K562 (cell line): ENCODE results near the gene CACNB1. TPM values are rescaled to one million over a fixed set of nuclear protein-coding genes. Genes with fewer than 3 reads are reported as not detected.

ENCODE experiments used
- ATAC-seq: fragments of 200-7000 bp; cut with Tn5 transposase; 3 replicates; pipeline ENCODE4 v1.9.1; 2020; ENCODE audit warnings: moderate library complexity
- BruUV-seq: library from RNA; stranded (reverse); fragments of 400-500 nt; replicated peaks from 2 replicates; lab custom pipeline; 2021; lab: Mats Ljungman, UMichigan
- CTCF ChIA-PET: fragments of 300-600 bp; formaldehyde crosslinking; extraction: SDS; loops from one replicate; lab custom pipeline; 2021; ENCODE audit warnings: low intra/inter-chr PET ratio; lab: Yijun Ruan, JAX
- POLR2A ChIA-PET: fragments of 300-600, 350-650 bp; sonication (Branson Sonifier 250); formaldehyde crosslinking; extraction: SDS; loops from one replicate; lab custom pipeline; 2021; ENCODE audit warnings: antibody characterized with exemption, inconsistent platforms; lab: Yijun Ruan, JAX
- DNase-seq, 4 experiments: peaks; one replicate each; pipeline versions ENCODE4 v3.0.0 to v3.0.0-alpha.2; 2011 to 2018; ENCODE audit warnings: low spot score in 3 of 4, mixed read lengths in 3 of 4; ENCODE audit errors: extremely low read depth in 1 of 4
- FAIRE-seq: peaks from 2 replicates; lab custom pipeline; 2011; peaks lifted over from hg19 to GRCh38; lab: Jason Lieb, UNC
- H2AFZ ChIP-seq: 2 replicates; pipeline ENCODE4 v1.6.0; 2011; ENCODE audit warnings: low read depth, low read length, control low read depth, inconsistent platforms
- H3K27ac ChIP-seq: fragments of 200-600 bp; 3 replicates; pipeline ENCODE4 v1.8.0; 2011; ENCODE audit warnings: low read depth, mild to moderate bottlenecking, control low read depth, inconsistent platforms, low read length, moderate library complexity, mixed read lengths; ENCODE audit errors: extremely low read depth
- H3K27me3 ChIP-seq, 2 experiments: fragments of 300-600 bp in 1 of 2; 2 replicates in 1 of 2; 3 replicates in 1 of 2; pipeline versions ENCODE4 v1.6.0 to v1.8.0; 2011; ENCODE audit warnings: inconsistent platforms in 2 of 2, low read length in 2 of 2, mild to moderate bottlenecking in 1 of 2, mixed read lengths in 1 of 2, moderate library complexity in 1 of 2; ENCODE audit not compliant: control insufficient read depth in 2 of 2, insufficient read depth in 2 of 2
- H3K36me3 ChIP-seq: fragments of 300-600 bp; 3 replicates; pipeline ENCODE4 v1.8.0; 2011; ENCODE audit warnings: mild to moderate bottlenecking, low read length, inconsistent platforms; ENCODE audit not compliant: control insufficient read depth, insufficient read depth
- H3K4me1 ChIP-seq, 2 experiments: fragments of 200-600 bp in 1 of 2; replicated peaks in 1 of 2; 2 replicates in 1 of 2; 3 replicates in 1 of 2; pipeline versions ENCODE4 v1.5.1 to v1.8.0; 2011; ENCODE audit warnings: inconsistent platforms in 2 of 2, low read length in 2 of 2, mild to moderate bottlenecking in 1 of 2, mixed read lengths in 1 of 2, moderate library complexity in 1 of 2; ENCODE audit not compliant: control insufficient read depth in 2 of 2, insufficient read depth in 2 of 2
- H3K4me2 ChIP-seq: 2 replicates; pipeline ENCODE4 v1.6.1; 2011; ENCODE audit warnings: low read length, control low read depth, inconsistent platforms, mixed read lengths; ENCODE audit not compliant: insufficient read depth
- H3K4me3 ChIP-seq: fragments of 200-600 bp; sonication (generic), shearing (Covaris generic); 2 replicates; pipeline ENCODE4 v1.5.1; 2016; ENCODE audit warnings: control low read depth, inconsistent platforms
- H3K79me2 ChIP-seq: fragments of 200-600 bp; 3 replicates; pipeline ENCODE4 v1.8.0; 2011; ENCODE audit warnings: low read length, inconsistent platforms; ENCODE audit not compliant: control insufficient read depth, insufficient read depth
- H3K9ac ChIP-seq, 2 experiments: 2 replicates each; pipeline versions ENCODE4 v1.6.0 to v1.6.1; 2011; ENCODE audit warnings: low read depth in 2 of 2, low read length in 2 of 2, control low read depth in 1 of 2, inconsistent platforms in 1 of 2, mild to moderate bottlenecking in 1 of 2, mixed read lengths in 1 of 2; ENCODE audit not compliant: insufficient read depth in 1 of 2
- H3K9me1 ChIP-seq: one replicate; pipeline ENCODE4 v1.6.0; 2011; ENCODE audit warnings: inconsistent platforms, mild to moderate bottlenecking, low read length, moderate library complexity; ENCODE audit not compliant: control insufficient read depth, insufficient read depth
- H3K9me3 ChIP-seq: replicated peaks from 2 replicates; pipeline ENCODE4 v1.5.1; 2011; ENCODE audit warnings: low read depth, low read length, inconsistent platforms; ENCODE audit not compliant: control insufficient read depth, insufficient read depth
- H4K20me1 ChIP-seq: replicated peaks from 2 replicates; pipeline ENCODE4 v1.6.1; 2011; ENCODE audit warnings: low read length, inconsistent platforms, mixed read lengths; ENCODE audit not compliant: control insufficient read depth, insufficient read depth
- HDAC1 ChIP-seq, 2 experiments: fragments of 450-650 bp; IDR thresholded peaks; 2 replicates each; pipeline ENCODE4 v1.6.1; 2016 to 2017; ENCODE audit warnings: inconsistent platforms in 1 of 2, mild to moderate bottlenecking in 1 of 2, moderate library complexity in 1 of 2
- NCOA4 ChIP-seq: fragments of 450-650 bp; IDR thresholded peaks from 2 replicates; pipeline ENCODE4 v1.6.1; 2018; ENCODE audit warnings: mild to moderate bottlenecking; ENCODE audit not compliant: partially characterized antibody
- NFIX ChIP-seq: fragments of 250-450 bp; sonication (Bioruptor Pico); IDR thresholded peaks from 2 replicates; pipeline ENCODE4 v1.4.0; 2020; ENCODE audit warnings: low read depth, mild to moderate bottlenecking, moderate library complexity
- RBFOX2 ChIP-seq: fragments of 200-400 bp; formaldehyde crosslinking; IDR thresholded peaks from 2 replicates; pipeline ENCODE4 v1.6.1; 2017; ENCODE audit warnings: low read depth, mild to moderate bottlenecking, low read length, moderate library complexity
- SPI1 ChIP-seq: IDR thresholded peaks from 2 replicates; pipeline ENCODE4 v1.6.1; 2011; ENCODE audit warnings: low read depth, low read length, control low read depth, borderline replicate concordance
- TARDBP ChIP-seq: fragments of 450-650 bp; IDR thresholded peaks from 2 replicates; pipeline ENCODE4 v1.6.1; 2016
- TEAD4 ChIP-seq, 2 experiments: sonication (generic) in 1 of 2; formaldehyde crosslinking in 1 of 2; IDR thresholded peaks; 2 replicates each; pipeline versions ENCODE4 v1.6.1 to v1.8.0; 2012 to 2022; ENCODE audit warnings: borderline replicate concordance in 1 of 2, inconsistent platforms in 1 of 2, low read length in 1 of 2, mild to moderate bottlenecking in 1 of 2, missing genetic modification reagents in 1 of 2
- ZNF121 ChIP-seq: sonication (generic); formaldehyde crosslinking; conservative IDR thresholded peaks from 2 replicates; pipeline ENCODE4 v1.8.0; 2022; ENCODE audit warnings: missing genetic modification reagents
- ZNF140 ChIP-seq: fragments of 250-450 bp; sonication (Bioruptor Pico); IDR thresholded peaks from 2 replicates; pipeline ENCODE4 v1.8.0; 2021; ENCODE audit warnings: moderate library complexity, mild to moderate bottlenecking, inconsistent platforms
- ZNF507 ChIP-seq: conservative IDR thresholded peaks from 2 replicates; pipeline ENCODE4 v1.6.1; 2017; ENCODE audit warnings: missing genetic modification characterization, missing compliant biosample characterization
- WGBS: fragments of 100-300 bp; shearing (Covaris generic); methylation state at CpG from one replicate; pipeline ENCODE4 v1.1.6; 2016; ENCODE audit warnings: low coverage, mixed read lengths; ENCODE audit not compliant: insufficient coverage; ENCODE audit errors: missing lambda C conversion rate; 5-methylcytosine and 5-hydroxymethylcytosine counted together
- in situ Hi-C: fragments of 300-500 bp; cut with MboI; formaldehyde crosslinking; loops from 4 replicates; pipeline ENCODE4 v1.15.0; 2018; ENCODE audit warnings: inconsistent platforms, mixed read lengths
- intact Hi-C: fragments of 100-400 bp; cut with micrococcal nuclease; formaldehyde crosslinking; loops from 2 replicates; pipeline ENCODE4 v1.14.2; 2022
- polyA plus RNA-seq, 8 experiments: library from polyadenylated mRNA; depleted of rRNA in 4 of 8; stranded (reverse) in 5 of 8; unstranded in 3 of 8; fragments of >200 nt; fragmentation: Nextera tagmentation in 2 of 8; fragmentation: Illumina TruSeq in 1 of 8; extraction: Ambion mirVana in 2 of 8; extraction: Trizol in 1 of 8; gene quantifications; 2 replicates each; pipeline versions ENCODE4 v1.2.1 to v1.2.3, GENCODE V29; 2011 to 2014; ENCODE audit warnings: inconsistent platforms in 1 of 8, missing spikeins in 1 of 8
- total RNA-seq, 7 experiments: library from RNA; depleted of rRNA in 6 of 7; stranded (reverse); fragments of >200 nt in 6 of 7; fragmentation: Illumina TruSeq in 2 of 7; extraction: Trizol in 2 of 7; gene quantifications; 2 replicates each; pipeline versions ENCODE4 v1.2.1 to v1.2.3, GENCODE V29; 2011 to 2021; ENCODE audit warnings: low replicate concordance in 1 of 7
- TF ChIP-seq, protein P1 (sequence below): fragments of 250-450 bp; sonication (Bioruptor Pico); IDR thresholded peaks from 2 replicates; pipeline ENCODE4 v1.8.0; 2022; ENCODE audit warnings: inconsistent platforms, mild to moderate bottlenecking, moderate library complexity, borderline replicate concordance

CACNB1 gene
- total and polyA plus RNA-seq, 9 of the 15 experiments (the other 6 are each of a cell fraction or from before 2014, with no cell fraction given) = 0.08 to 7.4 (median 3.0) TPM

DNA sequence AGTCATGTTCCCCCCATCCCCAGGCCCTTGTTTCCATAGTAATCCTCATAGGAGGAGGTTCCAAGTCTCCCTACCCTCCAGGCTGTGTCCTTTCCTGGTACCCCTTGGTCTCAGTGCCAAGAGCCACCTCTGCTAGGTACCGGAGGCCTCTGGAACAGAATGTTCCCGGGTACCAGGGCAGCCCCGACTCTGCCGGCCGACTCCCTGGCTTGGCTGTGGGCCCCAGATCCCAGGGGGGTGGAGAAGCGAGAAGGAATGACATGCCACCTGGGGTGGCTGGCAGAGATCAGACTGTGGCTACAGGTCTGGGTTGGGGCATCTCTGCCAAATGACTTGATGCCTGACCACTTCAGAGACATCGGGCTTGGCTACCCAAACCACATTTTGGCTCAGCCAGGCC lies 24.7 kb upstream of the CACNB1 start:
- H3K4me1 ChIP-seq = peaks cover 0 to 27% of the 10 kb centered on the region in 2 experiments; a peak in 2 of 5 replicates
- no peak overlapping the region for H3K27ac ChIP-seq
- FAIRE-seq = no peak
- peaks cover 17 to 54% of the 10 kb centered on the region in 2 experiments; a peak in 4 of 5 replicates for H3K27me3 ChIP-seq
- no peak overlapping the region for H3K9ac ChIP-seq
- in situ Hi-C loops = no loop called here
- intact Hi-C loops = no loop called here
- no peak for ATAC-seq
- ChIA-PET POLR2A (interaction anchor here (0.7 to 1.3 kb wide), 2 partner anchors 10 to 22 kb away, joined by 3 read pairs; partner anchors contain the start of gene RPL19), CTCF (no interaction called here)
- no peak overlapping the region for H2AFZ ChIP-seq
- no peaks in the 10 kb centered on the region for H3K9me3 ChIP-seq
- no peak for DNase-seq
- no peaks in the 10 kb centered on the region for H3K9me1 ChIP-seq
- TF ChIP-seq ZNF507 (tag) (no peak), TEAD4 (IDR thresholded peaks at IDR 0.05; ENCODE audit: low read length) (no peak), TEAD4 (CRISPR knock-in tag; IDR thresholded peaks at IDR 0.05; ENCODE audit: borderline replicate concordance) (no peak), SPI1 (no peak), HDAC1 (IDR thresholded peaks at IDR 0.05) (no peak), NCOA4 (no peak), TARDBP (no peak), ZNF140 (no peak), RBFOX2 (no peak), NFIX (CRISPR knock-in tag) (no peak), ZNF121 (CRISPR knock-in tag) (no peak)
- TF ChIP-seq, protein P1, sequence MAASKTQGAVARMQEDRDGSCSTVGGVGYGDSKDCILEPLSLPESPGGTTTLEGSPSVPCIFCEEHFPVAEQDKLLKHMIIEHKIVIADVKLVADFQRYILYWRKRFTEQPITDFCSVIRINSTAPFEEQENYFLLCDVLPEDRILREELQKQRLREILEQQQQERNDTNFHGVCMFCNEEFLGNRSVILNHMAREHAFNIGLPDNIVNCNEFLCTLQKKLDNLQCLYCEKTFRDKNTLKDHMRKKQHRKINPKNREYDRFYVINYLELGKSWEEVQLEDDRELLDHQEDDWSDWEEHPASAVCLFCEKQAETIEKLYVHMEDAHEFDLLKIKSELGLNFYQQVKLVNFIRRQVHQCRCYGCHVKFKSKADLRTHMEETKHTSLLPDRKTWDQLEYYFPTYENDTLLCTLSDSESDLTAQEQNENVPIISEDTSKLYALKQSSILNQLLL (CRISPR knock-in tag) = no peak
- H4K20me1 ChIP-seq = no peaks in the 10 kb centered on the region
- 27% methylated on average over 7 of the region's 7 CpGs for WGBS
- BruUV-seq = no TSS peak
- H3K4me2 ChIP-seq = no peak overlapping the region
- H3K4me3 ChIP-seq = no peak overlapping the region
- no peaks in the 10 kb centered on the region for H3K36me3 ChIP-seq
- H3K79me2 ChIP-seq = no peaks in the 10 kb centered on the region
